SK-N-SH treated with all-trans-retinoic acid at 6 μM for 48 hours (cell line): Measurements from ENCODE around the gene CHRNA1.

Experiments used
- ATAC-seq: fragments of 200-7000 bp; cut with Tn5 transposase; 3 replicates; pipeline ENCODE4 v1.9.1; 2020; ENCODE audit warnings: mild to moderate bottlenecking, moderate library complexity
- ARNTL ChIP-seq: fragments of 450-650 bp; formaldehyde crosslinking; IDR thresholded peaks from 2 replicates; pipeline ENCODE4 v1.5.0; 2020; ENCODE audit warnings: low read depth, mild to moderate bottlenecking, moderate library complexity, borderline replicate concordance
- BACH2 ChIP-seq: fragments of 250-450 bp; sonication (Bioruptor Pico); IDR thresholded peaks from 2 replicates; pipeline ENCODE4 v1.9.0; 2021; ENCODE audit warnings: mild to moderate bottlenecking, borderline replicate concordance
- CREB5 ChIP-seq: fragments of 250-450 bp; sonication (Bioruptor Pico); IDR thresholded peaks from 2 replicates; pipeline ENCODE4 v1.5.1; 2020; ENCODE audit warnings: low read depth, mild to moderate bottlenecking, moderate library complexity
- CSDC2 ChIP-seq: fragments of 250-450 bp; sonication (Bioruptor Pico); IDR thresholded peaks from 2 replicates; pipeline ENCODE4 v1.5.0; 2020; ENCODE audit warnings: mild to moderate bottlenecking, moderate library complexity
- ESRRG ChIP-seq: fragments of 250-450 bp; sonication (Bioruptor Pico); IDR thresholded peaks from 2 replicates; pipeline ENCODE4 v1.6.1; 2021; ENCODE audit warnings: mild to moderate bottlenecking
- GLIS3 ChIP-seq: fragments of 250-450 bp; sonication (Bioruptor Pico); IDR thresholded peaks from 2 replicates; pipeline ENCODE4 v1.5.0; 2020; ENCODE audit warnings: mild to moderate bottlenecking, moderate library complexity
- OSR1 ChIP-seq: fragments of 250-450 bp; sonication (Bioruptor Pico); IDR thresholded peaks from 2 replicates; pipeline ENCODE4 v1.8.0; 2022; ENCODE audit warnings: moderate library complexity, mild to moderate bottlenecking, inconsistent platforms
- PATZ1 ChIP-seq: fragments of 250-450 bp; sonication (Bioruptor Pico); IDR thresholded peaks from 2 replicates; pipeline ENCODE4 v1.8.0; 2020; ENCODE audit warnings: mild to moderate bottlenecking, moderate library complexity, borderline replicate concordance
- POU6F1 ChIP-seq: fragments of 250-450 bp; sonication (Bioruptor Pico); IDR thresholded peaks from 2 replicates; pipeline ENCODE4 v1.8.0; 2021; ENCODE audit warnings: low read depth, mild to moderate bottlenecking, moderate library complexity, borderline replicate concordance
- PPARA ChIP-seq: fragments of 250-450 bp; sonication (Bioruptor Pico); IDR thresholded peaks from 2 replicates; pipeline ENCODE4 v1.5.0; 2020; ENCODE audit warnings: mild to moderate bottlenecking, borderline replicate concordance
- RARB ChIP-seq: fragments of 250-450 bp; sonication (Bioruptor Pico); IDR thresholded peaks from 2 replicates; pipeline ENCODE4 v1.8.0; 2021; ENCODE audit warnings: mild to moderate bottlenecking, moderate library complexity
- SNAI2 ChIP-seq: fragments of 250-450 bp; sonication (Bioruptor Pico); IDR thresholded peaks from 2 replicates; pipeline ENCODE4 v1.5.0; 2020; ENCODE audit warnings: mild to moderate bottlenecking, moderate library complexity
- TCF4 ChIP-seq: fragments of 250-450 bp; sonication (Bioruptor Pico); IDR thresholded peaks from 2 replicates; pipeline ENCODE4 v1.8.0; 2021; ENCODE audit warnings: mild to moderate bottlenecking, moderate library complexity, borderline replicate concordance
- TOX ChIP-seq: fragments of 250-450 bp; sonication (Bioruptor Pico); IDR thresholded peaks from 2 replicates; pipeline ENCODE4 v1.8.0; 2021; ENCODE audit warnings: mild to moderate bottlenecking, moderate library complexity, borderline replicate concordance
- ZC3H10 ChIP-seq: fragments of 250-450 bp; sonication (Bioruptor Pico); IDR thresholded peaks from 2 replicates; pipeline ENCODE4 v1.5.1; 2021; ENCODE audit warnings: mild to moderate bottlenecking, moderate library complexity
- ZFP3 ChIP-seq: fragments of 250-450 bp; sonication (Bioruptor Pico); IDR thresholded peaks from 2 replicates; pipeline ENCODE4 v1.5.0; 2020; ENCODE audit warnings: mild to moderate bottlenecking, moderate library complexity
- ZFP30 ChIP-seq: fragments of 450-650 bp; formaldehyde crosslinking; IDR thresholded peaks from 2 replicates; pipeline ENCODE4 v1.5.0; 2022; ENCODE audit warnings: mild to moderate bottlenecking, moderate library complexity
- ZNF565 ChIP-seq: fragments of 450-650 bp; formaldehyde crosslinking; conservative IDR thresholded peaks from 2 replicates; pipeline ENCODE4 v1.5.0; 2020; ENCODE audit warnings: low read depth, mild to moderate bottlenecking, moderate library complexity
- ZNF70 ChIP-seq: fragments of 450-650 bp; formaldehyde crosslinking; IDR thresholded peaks from 2 replicates; pipeline ENCODE4 v1.5.0; 2020; ENCODE audit warnings: mild to moderate bottlenecking, moderate library complexity
- ZNF8 ChIP-seq: fragments of 450-650 bp; formaldehyde crosslinking; IDR thresholded peaks from 2 replicates; pipeline ENCODE4 v1.5.0; 2020; ENCODE audit warnings: mild to moderate bottlenecking, moderate library complexity
- TF ChIP-seq, protein P1 (sequence below): fragments of 250-450 bp; sonication (Bioruptor Pico); IDR thresholded peaks from 2 replicates; pipeline ENCODE4 v1.5.1; 2021; ENCODE audit warnings: mild to moderate bottlenecking, moderate library complexity
- TF ChIP-seq, protein P2 (sequence below): fragments of 250-450 bp; sonication (Bioruptor Pico); IDR thresholded peaks from 2 replicates; pipeline ENCODE4 v1.5.0; 2020; ENCODE audit warnings: mild to moderate bottlenecking, moderate library complexity

CHRNA1 gene

GRCh38 chr2:174756743-174757142 lies 7.5 kb downstream of the CHRNA1 start:
- no peak for TF ChIP-seq PATZ1 (CRISPR knock-in tag)
- TF ChIP-seq ZNF8 (CRISPR knock-in tag) = no peak
- TF ChIP-seq RARB (CRISPR knock-in tag) = no peak
- TF ChIP-seq ARNTL = no peak
- no peak for ATAC-seq

- TF ChIP-seq CREB5 (CRISPR knock-in tag) (no peak), SNAI2 (no peak), TCF4 (CRISPR knock-in tag) (no peak), ZFP3 (no peak), BACH2 (no peak), PPARA (CRISPR knock-in tag) (no peak), ZNF8 (CRISPR knock-in tag) (no peak), ZC3H10 (CRISPR knock-in tag) (no peak), RARB (CRISPR knock-in tag) (no peak), POU6F1 (CRISPR knock-in tag) (no peak), ZNF70 (no peak), ZNF565 (CRISPR knock-in tag) (no peak), PATZ1 (CRISPR knock-in tag) (no peak), CSDC2 (no peak), ARNTL (no peak), ZFP30 (CRISPR knock-in tag) (no peak)
- TF ChIP-seq, protein P1, sequence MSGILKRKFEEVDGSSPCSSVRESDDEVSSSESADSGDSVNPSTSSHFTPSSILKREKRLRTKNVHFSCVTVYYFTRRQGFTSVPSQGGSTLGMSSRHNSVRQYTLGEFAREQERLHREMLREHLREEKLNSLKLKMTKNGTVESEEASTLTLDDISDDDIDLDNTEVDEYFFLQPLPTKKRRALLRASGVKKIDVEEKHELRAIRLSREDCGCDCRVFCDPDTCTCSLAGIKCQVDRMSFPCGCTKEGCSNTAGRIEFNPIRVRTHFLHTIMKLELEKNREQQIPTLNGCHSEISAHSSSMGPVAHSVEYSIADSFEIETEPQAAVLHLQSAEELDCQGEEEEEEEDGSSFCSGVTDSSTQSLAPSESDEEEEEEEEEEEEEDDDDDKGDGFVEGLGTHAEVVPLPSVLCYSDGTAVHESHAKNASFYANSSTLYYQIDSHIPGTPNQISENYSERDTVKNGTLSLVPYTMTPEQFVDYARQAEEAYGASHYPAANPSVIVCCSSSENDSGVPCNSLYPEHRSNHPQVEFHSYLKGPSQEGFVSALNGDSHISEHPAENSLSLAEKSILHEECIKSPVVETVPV = no peak
- TF ChIP-seq, protein P2, sequence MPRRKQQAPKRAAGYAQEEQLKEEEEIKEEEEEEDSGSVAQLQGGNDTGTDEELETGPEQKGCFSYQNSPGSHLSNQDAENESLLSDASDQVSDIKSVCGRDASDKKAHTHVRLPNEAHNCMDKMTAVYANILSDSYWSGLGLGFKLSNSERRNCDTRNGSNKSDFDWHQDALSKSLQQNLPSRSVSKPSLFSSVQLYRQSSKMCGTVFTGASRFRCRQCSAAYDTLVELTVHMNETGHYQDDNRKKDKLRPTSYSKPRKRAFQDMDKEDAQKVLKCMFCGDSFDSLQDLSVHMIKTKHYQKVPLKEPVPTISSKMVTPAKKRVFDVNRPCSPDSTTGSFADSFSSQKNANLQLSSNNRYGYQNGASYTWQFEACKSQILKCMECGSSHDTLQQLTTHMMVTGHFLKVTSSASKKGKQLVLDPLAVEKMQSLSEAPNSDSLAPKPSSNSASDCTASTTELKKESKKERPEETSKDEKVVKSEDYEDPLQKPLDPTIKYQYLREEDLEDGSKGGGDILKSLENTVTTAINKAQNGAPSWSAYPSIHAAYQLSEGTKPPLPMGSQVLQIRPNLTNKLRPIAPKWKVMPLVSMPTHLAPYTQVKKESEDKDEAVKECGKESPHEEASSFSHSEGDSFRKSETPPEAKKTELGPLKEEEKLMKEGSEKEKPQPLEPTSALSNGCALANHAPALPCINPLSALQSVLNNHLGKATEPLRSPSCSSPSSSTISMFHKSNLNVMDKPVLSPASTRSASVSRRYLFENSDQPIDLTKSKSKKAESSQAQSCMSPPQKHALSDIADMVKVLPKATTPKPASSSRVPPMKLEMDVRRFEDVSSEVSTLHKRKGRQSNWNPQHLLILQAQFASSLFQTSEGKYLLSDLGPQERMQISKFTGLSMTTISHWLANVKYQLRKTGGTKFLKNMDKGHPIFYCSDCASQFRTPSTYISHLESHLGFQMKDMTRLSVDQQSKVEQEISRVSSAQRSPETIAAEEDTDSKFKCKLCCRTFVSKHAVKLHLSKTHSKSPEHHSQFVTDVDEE (CRISPR knock-in tag) = no peak
- no peak for ATAC-seq
Measured at GRCh38 chr2:174753038-174753633, 11.1 kb downstream of the CHRNA1 start.

- no peak for ATAC-seq
- no peak for TF ChIP-seq PPARA (CRISPR knock-in tag)
- no peak for TF ChIP-seq ZFP3
- TF ChIP-seq ZC3H10 (CRISPR knock-in tag) = no peak
- no peak for TF ChIP-seq ZNF70
- TF ChIP-seq POU6F1 (CRISPR knock-in tag) = no peak
- no peak for TF ChIP-seq CREB5 (CRISPR knock-in tag)
- no peak for TF ChIP-seq SNAI2
- TF ChIP-seq BACH2 = no peak
- TF ChIP-seq TOX (CRISPR knock-in tag) = no peak
- no peak for TF ChIP-seq ESRRG (CRISPR knock-in tag)
- TF ChIP-seq TCF4 (CRISPR knock-in tag) = no peak
- no peak for TF ChIP-seq GLIS3 (CRISPR knock-in tag)
- TF ChIP-seq OSR1 (CRISPR knock-in tag) = no peak
Measured at GRCh38 chr2:174752403-174753037, 11.8 kb downstream of the CHRNA1 start.
